ENCODE measurements around the gene SERPINE3. TPM values are rescaled to one million over a fixed set of nuclear protein-coding genes. Genes with fewer than 3 reads are reported as not detected.

SERPINE3 gene
- polyA plus RNA-seq, 1 donor: 0.66 TPM

- no CpG with 5 or more reads among the region's 2 CpGs for WGBS (ENCODE audit: insufficient coverage, low lambda C conversion rate)
Observed at GRCh38 chr13:51326777-51327176, 12.7 kb upstream of the SERPINE3 start.

GRCh38 chr13:51327961-51328360, 11.5 kb upstream of the SERPINE3 start:
- Histone ChIP-seq H3K4me3 (ENCODE audit: low read length) (no peak overlapping the region), H3K27me3 (ENCODE audit: control insufficient read depth, insufficient read depth, low read length) (no peaks in the 10 kb centered on the region), H3K9me3 (ENCODE audit: control insufficient read depth, low read depth, low read length) (no peaks in the 10 kb centered on the region), H3K36me3 (ENCODE audit: control insufficient read depth, insufficient read depth, low read length) (no peaks in the 10 kb centered on the region), H3K4me1 (ENCODE audit: control insufficient read depth, insufficient read depth, low read length) (no peaks in the 10 kb centered on the region), H3K27ac (ENCODE audit: low read length) (no peak overlapping the region)
- DNase-seq: no peak
- WGBS (ENCODE audit: insufficient coverage, low lambda C conversion rate): 100% methylated on average over 1 of the region's 2 CpGs

More at GRCh38 chr13:51326777-51327176, 12.7 kb upstream of the SERPINE3 start:
- DNase-seq: no peak
- Histone ChIP-seq H3K36me3 (ENCODE audit: control insufficient read depth, insufficient read depth, low read length) (no peaks in the 10 kb centered on the region), H3K27me3 (ENCODE audit: control insufficient read depth, insufficient read depth, low read length) (no peaks in the 10 kb centered on the region), H3K27ac (ENCODE audit: low read length) (no peak overlapping the region), H3K4me3 (ENCODE audit: low read length) (no peak overlapping the region), H3K9me3 (ENCODE audit: control insufficient read depth, low read depth, low read length) (no peaks in the 10 kb centered on the region), H3K4me1 (ENCODE audit: control insufficient read depth, insufficient read depth, low read length) (no peaks in the 10 kb centered on the region)

DNA sequence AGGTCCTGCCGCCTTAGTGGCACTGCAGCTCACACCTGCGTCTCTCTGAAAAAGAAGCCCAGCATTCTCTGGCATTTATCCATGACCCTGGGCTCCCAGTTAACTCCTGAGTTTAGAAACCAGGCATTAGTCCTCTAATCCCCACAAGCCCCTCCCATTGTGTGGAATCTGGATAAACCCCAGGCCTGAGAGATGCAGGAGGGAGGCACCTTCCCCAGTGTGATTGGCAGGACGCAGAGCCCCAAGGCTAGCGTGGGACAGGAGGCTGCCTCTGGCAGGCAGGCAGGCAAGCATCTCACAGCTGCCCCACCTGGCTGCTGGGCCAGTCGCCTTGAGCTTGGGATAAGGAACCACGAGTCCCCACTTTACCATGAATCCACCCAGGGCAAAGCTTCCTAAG, 11.0 kb upstream of the SERPINE3 start:
- no peaks in the 10 kb centered on the region for H3K36me3 ChIP-seq (ENCODE audit: control insufficient read depth, insufficient read depth, low read length)
- no peak for DNase-seq
- no peaks in the 10 kb centered on the region for H3K9me3 ChIP-seq (ENCODE audit: control insufficient read depth, low read depth, low read length)
- no peak overlapping the region for H3K4me3 ChIP-seq (ENCODE audit: low read length)
- no peaks in the 10 kb centered on the region for H3K27me3 ChIP-seq (ENCODE audit: control insufficient read depth, insufficient read depth, low read length)
- no peak overlapping the region for H3K27ac ChIP-seq (ENCODE audit: low read length)
- no peaks in the 10 kb centered on the region for H3K4me1 ChIP-seq (ENCODE audit: control insufficient read depth, insufficient read depth, low read length)
- no CpG with 5 or more reads among the region's 6 CpGs for WGBS (ENCODE audit: insufficient coverage, low lambda C conversion rate)

GRCh38 chr13:51329606-51330005, 9.9 kb upstream of the SERPINE3 start:
- no peaks in the 10 kb centered on the region for H3K4me1 ChIP-seq (ENCODE audit: control insufficient read depth, insufficient read depth, low read length)
- no peak for DNase-seq
- H3K27ac ChIP-seq (ENCODE audit: low read length): no peak overlapping the region
- H3K9me3 ChIP-seq (ENCODE audit: control insufficient read depth, low read depth, low read length): no peaks in the 10 kb centered on the region
- H3K27me3 ChIP-seq (ENCODE audit: control insufficient read depth, insufficient read depth, low read length): no peaks in the 10 kb centered on the region
- no peaks in the 10 kb centered on the region for H3K36me3 ChIP-seq (ENCODE audit: control insufficient read depth, insufficient read depth, low read length)
- no peak overlapping the region for H3K4me3 ChIP-seq (ENCODE audit: low read length)
- no CpG with 5 or more reads among the region's 3 CpGs for WGBS (ENCODE audit: insufficient coverage, low lambda C conversion rate)

- Histone ChIP-seq H3K4me1 (ENCODE audit: control insufficient read depth, insufficient read depth, low read length) (no peaks in the 10 kb centered on the region), H3K27ac (ENCODE audit: low read length) (no peak overlapping the region), H3K27me3 (ENCODE audit: control insufficient read depth, insufficient read depth, low read length) (no peaks in the 10 kb centered on the region), H3K4me3 (ENCODE audit: low read length) (no peak overlapping the region), H3K36me3 (ENCODE audit: control insufficient read depth, insufficient read depth, low read length) (no peaks in the 10 kb centered on the region), H3K9me3 (ENCODE audit: control insufficient read depth, low read depth, low read length) (no peaks in the 10 kb centered on the region)
- no peak for DNase-seq
- WGBS (ENCODE audit: insufficient coverage, low lambda C conversion rate): 80% methylated on average over 1 of the region's 3 CpGs
Observed at GRCh38 chr13:51330791-51331190, 8.7 kb upstream of the SERPINE3 start.

DNA sequence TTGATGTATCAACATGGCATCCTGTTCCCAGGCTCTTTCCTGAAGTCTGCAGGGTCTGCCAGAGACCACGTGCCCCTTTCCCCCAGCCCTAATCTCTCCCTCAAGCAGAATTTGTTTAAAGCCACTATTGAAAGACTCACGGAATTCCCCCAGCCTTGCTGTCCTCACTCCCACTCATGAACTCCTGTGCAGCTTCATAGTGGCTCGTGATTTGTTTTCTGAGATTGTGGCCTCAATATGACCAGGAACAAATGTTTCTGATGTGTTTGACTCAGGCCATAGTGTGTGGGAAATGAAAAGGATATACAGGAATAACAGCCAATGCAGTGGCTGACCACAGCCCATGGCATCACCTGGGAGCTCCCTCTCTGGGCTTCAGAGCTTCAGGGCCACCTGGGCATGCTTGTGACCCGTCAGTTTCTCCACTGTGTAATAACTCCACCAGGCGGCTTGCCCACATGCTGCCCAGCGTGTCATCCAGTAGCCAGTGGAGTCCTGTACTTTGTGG, 8.1 kb upstream of the SERPINE3 start:
- no peak overlapping the region for H3K4me3 ChIP-seq (ENCODE audit: low read length)
- H3K27ac ChIP-seq (ENCODE audit: low read length): no peak overlapping the region
- no peaks in the 10 kb centered on the region for H3K36me3 ChIP-seq (ENCODE audit: control insufficient read depth, insufficient read depth, low read length)
- no peaks in the 10 kb centered on the region for H3K27me3 ChIP-seq (ENCODE audit: control insufficient read depth, insufficient read depth, low read length)
- WGBS (ENCODE audit: insufficient coverage, low lambda C conversion rate): no CpG with 5 or more reads among the region's 6 CpGs
- H3K9me3 ChIP-seq (ENCODE audit: control insufficient read depth, low read depth, low read length): no peaks in the 10 kb centered on the region
- H3K4me1 ChIP-seq (ENCODE audit: control insufficient read depth, insufficient read depth, low read length): no peaks in the 10 kb centered on the region
- no peak for DNase-seq

DNA sequence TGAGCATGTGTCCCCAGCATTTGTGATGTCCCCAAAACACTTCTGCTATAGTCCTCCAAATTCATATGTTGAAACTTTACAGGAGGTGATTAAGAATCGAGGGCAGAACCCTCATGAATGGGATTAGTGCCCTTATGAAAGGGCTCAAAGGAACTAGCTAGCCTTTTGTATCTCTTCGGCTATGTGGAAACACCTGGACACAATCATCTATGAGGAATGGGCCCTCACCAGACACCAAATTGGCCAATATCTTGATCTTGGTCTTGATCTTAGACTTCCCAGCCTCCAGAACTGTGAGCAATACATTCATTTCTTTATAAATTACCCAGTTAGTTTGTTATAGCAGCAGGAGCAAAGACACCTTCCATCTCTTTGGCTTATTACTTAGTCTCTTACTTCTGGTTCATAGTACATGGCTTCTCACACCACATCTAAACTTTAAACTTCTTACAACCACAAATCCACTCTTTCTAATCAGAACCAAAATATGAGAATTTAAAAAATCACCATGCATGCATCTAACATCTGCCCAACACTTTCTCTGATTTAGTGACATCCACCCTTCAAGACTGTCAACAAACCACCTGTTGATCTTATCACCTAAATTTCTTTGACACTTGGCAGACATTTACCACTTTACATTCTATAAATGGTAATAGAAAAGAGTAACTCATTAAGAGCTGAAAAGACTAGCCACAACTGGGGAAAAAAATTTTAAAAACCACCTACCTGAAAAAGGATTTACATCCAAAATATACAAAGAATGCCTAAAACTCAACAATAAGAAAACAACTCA, 6.7 kb upstream of the SERPINE3 start:
- no peak overlapping the region for H3K4me3 ChIP-seq (ENCODE audit: low read length)
- H3K4me1 ChIP-seq (ENCODE audit: control insufficient read depth, insufficient read depth, low read length): no peaks in the 10 kb centered on the region
- DNase-seq: no peak
- WGBS (ENCODE audit: insufficient coverage, low lambda C conversion rate): no CpG with 5 or more reads among the region's 2 CpGs
- H3K9me3 ChIP-seq (ENCODE audit: control insufficient read depth, low read depth, low read length): no peaks in the 10 kb centered on the region
- no peak overlapping the region for H3K27ac ChIP-seq (ENCODE audit: low read length)
- no peaks in the 10 kb centered on the region for H3K36me3 ChIP-seq (ENCODE audit: control insufficient read depth, insufficient read depth, low read length)
- H3K27me3 ChIP-seq (ENCODE audit: control insufficient read depth, insufficient read depth, low read length): no peaks in the 10 kb centered on the region

DNA sequence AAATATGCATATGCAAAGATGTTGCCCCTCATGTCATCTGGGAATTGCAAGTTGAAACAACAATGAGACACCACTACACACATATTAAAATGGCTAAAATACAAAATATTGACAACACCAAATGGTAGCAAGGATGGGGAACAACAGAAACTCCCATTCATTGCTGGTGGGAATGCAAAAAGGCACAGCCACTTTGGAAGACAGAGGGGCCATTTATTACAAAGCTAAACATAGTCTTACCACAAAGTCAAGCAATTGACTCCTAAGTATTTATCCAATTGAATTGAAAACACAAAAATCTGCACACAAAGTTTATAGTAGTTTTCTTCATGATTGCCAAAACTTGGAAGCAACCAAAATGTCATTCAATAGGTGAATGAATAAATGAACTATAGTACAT, 6.1 kb upstream of the SERPINE3 start:
- Histone ChIP-seq H3K9me3 (ENCODE audit: control insufficient read depth, low read depth, low read length) (no peaks in the 10 kb centered on the region), H3K27me3 (ENCODE audit: control insufficient read depth, insufficient read depth, low read length) (no peaks in the 10 kb centered on the region)

GRCh38 chr13:51333826-51334225, 5.7 kb upstream of the SERPINE3 start:
- no peaks in the 10 kb centered on the region for H3K9me3 ChIP-seq (ENCODE audit: control insufficient read depth, low read depth, low read length)
- H3K27me3 ChIP-seq (ENCODE audit: control insufficient read depth, insufficient read depth, low read length): no peaks in the 10 kb centered on the region
- no peak for DNase-seq
- H3K27ac ChIP-seq (ENCODE audit: low read length): no peak overlapping the region
- no peak overlapping the region for H3K4me3 ChIP-seq (ENCODE audit: low read length)
- no peaks in the 10 kb centered on the region for H3K4me1 ChIP-seq (ENCODE audit: control insufficient read depth, insufficient read depth, low read length)
- no peaks in the 10 kb centered on the region for H3K36me3 ChIP-seq (ENCODE audit: control insufficient read depth, insufficient read depth, low read length)

More for the DNA sequence above, 6.1 kb upstream of the SERPINE3 start:
- H3K4me3 ChIP-seq (ENCODE audit: low read length): no peak overlapping the region
- no peak overlapping the region for H3K27ac ChIP-seq (ENCODE audit: low read length)
- no peaks in the 10 kb centered on the region for H3K36me3 ChIP-seq (ENCODE audit: control insufficient read depth, insufficient read depth, low read length)
- DNase-seq: no peak
- no peaks in the 10 kb centered on the region for H3K4me1 ChIP-seq (ENCODE audit: control insufficient read depth, insufficient read depth, low read length)

DNA sequence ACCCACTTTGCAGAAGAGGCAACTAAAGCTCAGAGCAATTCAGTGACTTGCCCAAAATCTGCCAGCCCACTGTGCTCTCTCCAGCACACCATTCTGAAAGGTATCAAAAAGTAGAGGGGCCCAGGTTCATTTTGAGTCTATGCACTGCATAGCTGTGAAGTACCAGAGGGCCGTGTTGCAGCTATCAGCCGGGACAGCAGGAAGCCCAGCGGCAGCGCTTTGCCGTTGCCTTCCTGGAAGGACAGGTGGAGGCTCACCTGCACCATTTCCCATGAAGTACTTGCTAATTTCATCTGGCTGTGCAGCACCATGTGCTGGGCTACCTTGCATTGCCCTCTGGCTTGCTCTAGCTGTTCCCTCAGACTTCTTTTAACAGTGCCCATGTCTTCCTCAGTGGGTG, 2.7 kb upstream of the SERPINE3 start:
- WGBS (ENCODE audit: insufficient coverage, low lambda C conversion rate): no CpG with 5 or more reads among the region's 5 CpGs
- no peaks in the 10 kb centered on the region for H3K27me3 ChIP-seq (ENCODE audit: control insufficient read depth, insufficient read depth, low read length)
- no peak overlapping the region for H3K27ac ChIP-seq (ENCODE audit: low read length)
- no peak for DNase-seq
- H3K4me3 ChIP-seq (ENCODE audit: low read length): no peak overlapping the region
- no peaks in the 10 kb centered on the region for H3K4me1 ChIP-seq (ENCODE audit: control insufficient read depth, insufficient read depth, low read length)
- H3K9me3 ChIP-seq (ENCODE audit: control insufficient read depth, low read depth, low read length): no peaks in the 10 kb centered on the region
- H3K36me3 ChIP-seq (ENCODE audit: control insufficient read depth, insufficient read depth, low read length): no peaks in the 10 kb centered on the region
